Tibial artery (tissue), 4 donors: ENCODE data around the gene USPL1.

Experiments used
- DNase-seq, 2 donors: peaks; one replicate each; pipeline ENCODE4 v3.0.0-alpha.2; 2019
- H3K27ac ChIP-seq, 2 donors: fragments of 200-600 bp; sonication (generic) in 1 of 2; 1 replicate in 1 of 2; 2 replicates in 1 of 2; pipeline ENCODE4 v1.5.1; 2018 to 2019; ENCODE audit warnings: mild to moderate bottlenecking in 1 of 2
- H3K27me3 ChIP-seq, 2 donors: fragments of 200-600 bp; sonication (generic) in 1 of 2; one replicate each; pipeline versions ENCODE4 v1.5.1 to v1.6.0; 2016 to 2019
- H3K36me3 ChIP-seq, 3 donors: fragments of 200-600 bp; sonication (generic) in 2 of 3; one replicate each; pipeline ENCODE4 v1.5.1; 2016 to 2019; ENCODE audit warnings: mild to moderate bottlenecking in 2 of 3
- H3K4me1 ChIP-seq, 4 donors: fragments of 200-600 bp; sonication (generic) in 2 of 4; 1 replicate in 3 of 4; 2 replicates in 1 of 4; pipeline ENCODE4 v1.5.1; 2016 to 2019
- H3K4me3 ChIP-seq, 2 donors: fragments of 200-600 bp; sonication (generic) in 1 of 2; 1 replicate in 1 of 2; 2 replicates in 1 of 2; pipeline ENCODE4 v1.5.1; 2018 to 2019; ENCODE audit warnings: mild to moderate bottlenecking in 2 of 2
- H3K9me3 ChIP-seq, 3 donors: fragments of 200-600 bp; sonication (generic) in 1 of 3; one replicate each; pipeline ENCODE4 v1.5.1; 2016 to 2019
- CTCF ChIP-seq, 2 experiments: fragments of 200-600 bp in 1 of 2; fragments of 450-650 bp in 1 of 2; IDR thresholded peaks; one replicate each; pipeline ENCODE4 v1.5.1; 2017 to 2019; ENCODE audit warnings: antibody characterized with exemption in 2 of 2, mild to moderate bottlenecking in 1 of 2, moderate library complexity in 1 of 2
- intact Hi-C: fragments of 100-400 bp; cut with DNase I; formaldehyde crosslinking; loops from one replicate; pipeline ENCODE4 v1.15.0; 2023; ENCODE audit warnings: low total_unique reads

USPL1 gene

GRCh38 chr13:30622551-30622950 lies 4.8 kb downstream of the USPL1 start:
- intact Hi-C loops, result no loop called here
- Histone ChIP-seq H3K27ac (no peak overlapping the region), H3K4me3 (no peak overlapping the region), H3K9me3 (no peaks in the 10 kb centered on the region), H3K27me3 (no peaks in the 10 kb centered on the region), H3K36me3 (peaks cover 5 to 31% (median 6%) of the 10 kb centered on the region in 3 donors), H3K4me1 (peaks cover 5 to 52% (median 23%) of the 10 kb centered on the region in 4 donors)
- TF ChIP-seq CTCF (IDR thresholded peaks at IDR 0.05), result no peak
- DNase-seq, result no peak

- intact Hi-C loops, result no loop called here
- H3K36me3 ChIP-seq, result peaks cover 6 to 40% (median 6%) of the 10 kb centered on the region in 3 donors
- no peak for TF ChIP-seq CTCF (IDR thresholded peaks at IDR 0.05)
- no peak for DNase-seq
- H3K27ac ChIP-seq, result no peak overlapping the region
- peaks cover 5 to 52% (median 23%) of the 10 kb centered on the region in 4 donors for H3K4me1 ChIP-seq
- H3K4me3 ChIP-seq, result no peak overlapping the region
- no peaks in the 10 kb centered on the region for H3K27me3 ChIP-seq
- H3K9me3 ChIP-seq, result no peaks in the 10 kb centered on the region
Observed at GRCh38 chr13:30623392-30623791, 5.7 kb downstream of the USPL1 start.

- Histone ChIP-seq H3K36me3 (peaks cover 6 to 50% (median 10%) of the 10 kb centered on the region in 3 donors), H3K9me3 (no peaks in the 10 kb centered on the region)
Observed at GRCh38 chr13:30624630-30625029, 6.9 kb downstream of the USPL1 start.

GRCh38 chr13:30629527-30629926 lies 11.8 kb downstream of the USPL1 start:
- no peaks in the 10 kb centered on the region for H3K9me3 ChIP-seq
- peaks cover 19 to 63% (median 30%) of the 10 kb centered on the region in 3 donors for H3K36me3 ChIP-seq
- no peak overlapping the region for H3K4me3 ChIP-seq
- no peak for DNase-seq
- intact Hi-C loops, result no loop called here
- TF ChIP-seq CTCF (IDR thresholded peaks at IDR 0.05), result no peak
- peaks cover 0 to 5% (median 0%) of the 10 kb centered on the region in 4 donors for H3K4me1 ChIP-seq
- H3K27ac ChIP-seq, result no peak overlapping the region
- no peaks in the 10 kb centered on the region for H3K27me3 ChIP-seq

More at GRCh38 chr13:30624630-30625029, 6.9 kb downstream of the USPL1 start:
- H3K4me3 ChIP-seq, result no peak overlapping the region
- H3K27ac ChIP-seq, result no peak overlapping the region
- intact Hi-C loops, result no loop called here
- H3K4me1 ChIP-seq, result peaks cover 4 to 40% (median 14%) of the 10 kb centered on the region in 4 donors
- no peak for TF ChIP-seq CTCF (IDR thresholded peaks at IDR 0.05)
- no peak for DNase-seq
- H3K27me3 ChIP-seq, result no peaks in the 10 kb centered on the region

- H3K9me3 ChIP-seq, result no peaks in the 10 kb centered on the region
- no peak for DNase-seq
- H3K27me3 ChIP-seq, result no peaks in the 10 kb centered on the region
- intact Hi-C loops, result loop anchor here (5.0 kb wide), 1 partner anchor 1563 kb away; no protein-coding TSS in a partner anchor
- peaks cover 15 to 41% (median 31%) of the 10 kb centered on the region in 3 donors for H3K36me3 ChIP-seq
- TF ChIP-seq CTCF (IDR thresholded peaks at IDR 0.05), result no peak
- peaks cover 0 to 20% (median 5%) of the 10 kb centered on the region in 4 donors for H3K4me1 ChIP-seq
- H3K4me3 ChIP-seq, result no peak overlapping the region
- no peak overlapping the region for H3K27ac ChIP-seq
Observed at GRCh38 chr13:30633861-30634260, 16.1 kb downstream of the USPL1 start.

GRCh38 chr13:30634838-30635237 lies 17.1 kb downstream of the USPL1 start:
- no peak overlapping the region for H3K4me3 ChIP-seq
- no peaks in the 10 kb centered on the region for H3K9me3 ChIP-seq
- no peak for DNase-seq
- H3K36me3 ChIP-seq, result peaks cover 18 to 32% (median 31%) of the 10 kb centered on the region in 3 donors
- peaks cover 0 to 25% (median 5%) of the 10 kb centered on the region in 4 donors for H3K4me1 ChIP-seq
- no peaks in the 10 kb centered on the region for H3K27me3 ChIP-seq
- intact Hi-C loops, result loop anchor here (5.0 kb wide), 1 partner anchor 1562 kb away; no protein-coding TSS in a partner anchor
- H3K27ac ChIP-seq, result no peak overlapping the region
- no peak for TF ChIP-seq CTCF (IDR thresholded peaks at IDR 0.05)
